ENCODE measurements around the gene DHX58.

- peak; percentile 69 to 90 (median 88) for TF ChIP-seq CTCF (IDR thresholded peaks at IDR 0.05)
- TF ChIP-seq POLR2A (IDR thresholded peaks at IDR 0.05), result no peak
Measured at GRCh38 chr17:42116705-42117396, 4.3 kb upstream of the DHX58 start.

Data from esophagus squamous epithelium (tissue), 4 donors.